GM08714 (cell line): ENCODE data around the gene L3MBTL1.
"Not testable (repeated sequence)": the region's sequence is repeated elsewhere in the genome, so short reads cannot be mapped to it uniquely, and the experiment has no call there.

Experiments
- H3K4me3 ChIP-seq: fragments of 200-500 bp; sonication (Bioruptor generic); 2 replicates; pipeline ENCODE4 v1.5.1; 2014; ENCODE audit warnings: mild to moderate bottlenecking, low read length, inconsistent platforms
- ZNF274 ChIP-seq: IDR thresholded peaks from 2 replicates; pipeline ENCODE4 v1.6.1; 2012; ENCODE audit warnings: mild to moderate bottlenecking, low read depth, low read length

Gene L3MBTL1

GRCh38 chr20:43472671-43473380 lies 34.7 kb upstream of the L3MBTL1 start:
- no peak for TF ChIP-seq ZNF274
- H3K4me3 ChIP-seq, result no peak overlapping the region

DNA sequence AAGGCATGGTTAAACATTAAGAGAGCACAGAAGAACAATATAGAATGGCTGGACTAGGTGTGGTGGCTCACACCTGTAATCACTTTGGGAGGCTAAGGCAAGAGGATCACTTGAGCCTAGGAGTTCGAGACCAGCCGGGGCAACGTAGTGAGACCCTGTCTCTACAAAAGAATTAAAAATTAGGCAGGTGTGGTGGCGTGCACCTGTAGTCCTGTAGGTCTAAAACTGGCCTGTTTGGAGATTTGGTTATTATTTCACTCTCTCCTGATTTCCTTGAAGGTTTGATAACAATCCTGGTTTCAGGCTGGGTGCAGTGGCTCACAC lies 34.2 kb upstream of the L3MBTL1 start:
- TF ChIP-seq ZNF274, result no peak

GRCh38 chr20:43477193-43477592 lies 30.3 kb upstream of the L3MBTL1 start:
- no peak overlapping the region for H3K4me3 ChIP-seq
- no peak for TF ChIP-seq ZNF274

More for the DNA sequence above, 34.2 kb upstream of the L3MBTL1 start:
- H3K4me3 ChIP-seq, result no peak overlapping the region

- no peak overlapping the region for H3K4me3 ChIP-seq
- no peak for TF ChIP-seq ZNF274
Observed at GRCh38 chr20:43477619-43478018, 29.9 kb upstream of the L3MBTL1 start.

DNA sequence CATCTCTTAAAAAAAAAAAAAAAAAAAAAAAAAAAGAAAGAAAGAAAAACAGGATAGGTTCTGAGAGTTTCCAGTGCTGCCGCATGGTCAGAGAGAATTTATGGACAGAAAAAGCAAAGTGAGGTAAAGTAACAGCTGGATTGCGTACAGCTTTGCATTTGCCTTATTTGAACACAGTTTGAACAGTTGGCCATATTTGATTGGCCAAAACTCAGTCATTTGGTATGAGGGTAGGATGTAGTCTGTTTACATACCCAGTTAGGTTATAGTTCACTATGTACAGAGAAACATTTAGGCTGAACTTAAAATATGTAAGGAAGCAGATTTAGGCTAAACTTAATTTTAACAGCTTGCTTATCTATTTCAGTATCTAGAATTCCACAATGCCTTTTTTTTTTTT lies 17.5 kb upstream of the L3MBTL1 start:
- no peak overlapping the region for H3K4me3 ChIP-seq
- no peak for TF ChIP-seq ZNF274

- TF ChIP-seq ZNF274, result no peak
- H3K4me3 ChIP-seq, result no peak overlapping the region
Observed at GRCh38 chr20:43492101-43492500, 15.4 kb upstream of the L3MBTL1 start.

- TF ChIP-seq ZNF274, result no peak
- no peak overlapping the region for H3K4me3 ChIP-seq
Observed at GRCh38 chr20:43495388-43495787, 12.1 kb upstream of the L3MBTL1 start.

DNA sequence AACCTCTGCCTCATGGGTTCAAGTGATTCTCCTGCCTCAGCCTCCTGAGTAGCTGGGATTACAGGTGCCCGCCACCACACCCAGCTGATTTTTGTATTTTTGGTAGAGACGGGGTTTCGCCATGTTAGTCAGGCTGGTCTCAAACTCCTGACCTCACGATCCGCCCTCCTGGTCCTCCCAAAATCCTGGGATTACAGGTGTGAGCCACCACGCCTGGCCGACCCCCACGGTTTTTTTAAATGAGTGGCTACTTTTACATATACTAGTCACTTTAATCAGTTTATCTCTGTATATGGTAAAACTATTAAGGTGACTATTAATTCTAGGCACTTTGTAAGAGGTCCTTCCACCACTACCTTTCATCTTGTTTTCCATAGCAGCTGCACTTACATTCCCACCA lies 5.5 kb upstream of the L3MBTL1 start:
- not testable (repeated sequence) for H3K4me3 ChIP-seq

DNA sequence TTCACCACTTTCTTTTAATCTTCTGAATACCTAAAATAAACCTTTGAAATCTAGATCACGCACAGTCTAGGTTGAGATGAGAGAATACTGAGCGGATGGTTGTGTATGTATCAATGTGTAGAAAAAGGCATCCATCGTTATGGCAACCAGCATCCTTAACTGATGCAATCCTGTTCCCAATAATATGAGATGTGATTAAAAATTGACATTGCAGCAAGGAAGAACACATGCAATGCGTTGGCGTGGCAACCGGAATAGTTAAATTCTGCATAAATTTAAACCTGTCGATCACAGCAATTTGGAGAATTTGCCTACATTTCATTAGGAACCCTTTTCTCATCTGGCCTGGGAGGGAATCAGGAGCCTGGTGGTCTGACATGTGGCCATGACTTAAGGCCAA lies 1.3 kb upstream of the L3MBTL1 start:
- no peak overlapping the region for H3K4me3 ChIP-seq
- TF ChIP-seq ZNF274, result no peak

GRCh38 chr20:43508106-43508505 lies 609 bp downstream of the L3MBTL1 start:
- TF ChIP-seq ZNF274, result no peak
- H3K4me3 ChIP-seq, result peak overlapping the region; percentile 66; the same call in 1 of the 2 replicates

GRCh38 chr20:43508604-43509040 lies 1.1 kb downstream of the L3MBTL1 start:
- H3K4me3 ChIP-seq, result no peak overlapping the region; the same call in 1 of the 2 replicates
- TF ChIP-seq ZNF274, result no peak

DNA sequence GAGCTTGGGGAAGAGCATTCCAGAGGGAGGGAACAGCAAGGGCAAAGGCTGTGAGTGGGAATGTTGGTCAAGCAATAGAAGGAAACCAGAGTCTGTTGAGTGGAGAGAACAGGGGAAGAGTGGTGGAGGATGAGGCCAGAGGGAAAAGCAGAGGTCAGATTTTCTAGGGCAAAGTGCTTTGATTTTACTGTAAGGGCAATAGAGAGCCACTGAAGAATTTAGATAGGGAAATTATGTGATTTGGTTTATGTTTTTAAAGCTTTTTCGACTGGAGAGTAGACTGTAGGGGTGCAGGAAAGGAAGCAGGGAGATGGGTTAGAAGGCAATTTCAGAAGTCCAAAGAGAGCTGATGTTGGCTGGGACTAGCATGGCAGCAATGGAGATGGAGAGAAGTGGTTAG lies 4.4 kb downstream of the L3MBTL1 start:
- no peak for TF ChIP-seq ZNF274
- H3K4me3 ChIP-seq, result no peak overlapping the region

DNA sequence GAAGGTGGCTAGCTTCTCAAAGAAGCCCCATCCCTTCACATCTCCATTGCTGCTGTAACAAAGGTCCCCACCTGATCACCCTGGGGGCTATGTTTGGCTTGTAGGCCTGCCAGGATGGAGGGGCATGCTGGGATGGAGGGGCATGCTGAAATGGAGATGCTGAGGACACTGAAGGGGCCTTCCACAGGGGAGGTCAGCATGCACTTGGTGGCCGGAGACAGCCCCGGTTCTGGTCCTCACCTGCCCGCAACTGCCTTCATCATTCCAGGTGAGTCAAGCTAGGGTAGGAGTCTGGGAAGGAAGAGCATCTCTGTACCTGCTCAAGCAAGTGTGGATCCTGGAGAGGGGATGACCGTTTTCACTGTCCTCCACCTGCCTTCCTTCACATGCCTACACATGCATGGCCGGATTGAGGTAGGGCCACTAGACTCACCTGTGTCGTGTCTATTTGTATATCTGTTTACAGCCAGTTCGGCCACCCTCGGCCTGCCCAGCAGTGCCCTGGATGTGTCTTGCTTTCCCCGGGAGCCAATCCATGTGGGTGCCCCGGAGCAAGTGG lies 6.0 kb downstream of the L3MBTL1 start:
- peak overlapping the region; percentile 56; the same call in 1 of the 2 replicates for H3K4me3 ChIP-seq
- TF ChIP-seq ZNF274, result no peak

- TF ChIP-seq ZNF274, result no peak
- peak overlapping the region; percentile 65; the same call in 1 of the 2 replicates for H3K4me3 ChIP-seq
Observed at GRCh38 chr20:43513931-43514647, 6.6 kb downstream of the L3MBTL1 start.

DNA sequence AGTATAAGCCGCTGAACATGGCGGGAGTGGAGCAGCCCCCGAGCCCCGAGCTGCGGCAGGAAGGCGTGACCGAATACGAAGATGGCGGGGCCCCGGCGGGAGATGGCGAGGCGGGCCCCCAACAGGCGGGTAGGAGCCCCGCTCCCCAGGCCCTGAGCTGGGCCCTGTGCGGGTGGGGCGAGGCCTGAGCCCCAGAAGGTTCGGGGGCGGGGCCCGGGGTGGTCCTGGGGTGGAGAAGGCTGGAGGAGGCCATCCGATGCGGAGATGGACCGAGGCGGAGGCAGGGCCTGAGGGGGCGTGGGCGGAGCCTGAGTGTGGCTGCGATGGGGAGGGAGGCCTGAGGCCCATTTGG lies 7.1 kb downstream of the L3MBTL1 start:
- peak overlapping the region; percentile 65; the same call in 1 of the 2 replicates for H3K4me3 ChIP-seq
- no peak for TF ChIP-seq ZNF274
